HUES64 (cell line): Measurements from ENCODE around the gene PC.
"Not testable (repeated sequence)": the region's sequence is repeated elsewhere in the genome, so short reads cannot be mapped to it uniquely, and the experiment has no call there.

Experiments used
- H3K27ac ChIP-seq: 2 replicates; pipeline ENCODE4 v1.7.0; 2013; ENCODE audit warnings: low read depth, low read length, inconsistent platforms
- H3K27me3 ChIP-seq: 2 replicates; pipeline ENCODE4 v1.6.1; 2013; ENCODE audit warnings: mild to moderate bottlenecking, low read length; ENCODE audit not compliant: insufficient read depth
- H3K36me3 ChIP-seq: 2 replicates; pipeline ENCODE4 v1.6.1; 2013; ENCODE audit warnings: mild to moderate bottlenecking, low read length; ENCODE audit not compliant: insufficient read depth
- H3K4me1 ChIP-seq: 2 replicates; pipeline ENCODE4 v1.6.1; 2013; ENCODE audit warnings: mild to moderate bottlenecking, low read length, moderate library complexity; ENCODE audit not compliant: insufficient read depth
- H3K4me3 ChIP-seq: 2 replicates; pipeline ENCODE4 v1.5.1; 2013; ENCODE audit warnings: mild to moderate bottlenecking, low read length, moderate library complexity
- H3K9ac ChIP-seq: 2 replicates; pipeline ENCODE4 v1.6.1; 2013; ENCODE audit warnings: mild to moderate bottlenecking, low read depth, low read length
- H3K9me3 ChIP-seq: 2 replicates; pipeline ENCODE4 v1.6.1; 2013; ENCODE audit warnings: low read depth, low read length; ENCODE audit not compliant: insufficient read depth
- WGBS: fragments of 150-250, 120-280 bp; methylation state at CpG from one replicate; pipeline ENCODE4 v1.1.7; 2013; ENCODE audit warnings: missing lambda C conversion rate; 5-methylcytosine and 5-hydroxymethylcytosine counted together

Gene PC

DNA sequence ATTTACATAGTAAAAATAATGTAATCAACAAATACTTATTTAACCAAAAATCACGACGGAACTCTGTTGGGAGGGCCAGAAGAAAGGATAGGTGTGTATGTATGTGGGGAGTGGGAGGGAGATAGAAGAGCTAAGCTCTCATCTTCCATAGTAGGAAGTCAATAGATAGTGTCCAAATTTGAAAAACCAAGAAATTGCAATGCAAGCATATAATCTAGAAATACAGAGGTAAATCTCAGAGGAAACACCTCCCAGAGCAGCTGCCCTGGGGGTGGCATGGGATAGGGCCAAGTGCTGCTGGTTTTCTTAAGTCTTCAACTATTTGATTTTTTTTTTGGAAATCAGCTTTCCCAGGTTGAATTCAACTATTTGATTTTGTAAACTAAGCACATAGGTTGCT lies 33.9 kb upstream of the PC start:
- Histone ChIP-seq H3K36me3 (no peaks in the 10 kb centered on the region), H3K9me3 (no peaks in the 10 kb centered on the region), H3K4me1 (peaks cover 6% of the 10 kb centered on the region), H3K27ac (no peak overlapping the region), H3K9ac (no peak overlapping the region), H3K4me3 (no peak overlapping the region), H3K27me3 (no peaks in the 10 kb centered on the region)
- 100% methylated on average over 2 of the region's 2 CpGs for WGBS

- H3K9ac ChIP-seq, H3K27me3 ChIP-seq, H3K4me3 ChIP-seq, H3K9me3 ChIP-seq, H3K4me1 ChIP-seq, H3K36me3 ChIP-seq, H3K27ac ChIP-seq: not testable (repeated sequence)
- WGBS, result 96% methylated on average over 9 of the region's 9 CpGs
Observed at GRCh38 chr11:66989360-66989759, 31.2 kb upstream of the PC start.

GRCh38 chr11:66988741-66989140 lies 30.6 kb upstream of the PC start:
- not testable (repeated sequence) for H3K36me3 ChIP-seq, H3K4me1 ChIP-seq, H3K9ac ChIP-seq, H3K9me3 ChIP-seq, H3K27me3 ChIP-seq, H3K27ac ChIP-seq, H3K4me3 ChIP-seq
- WGBS, result 95% methylated on average over 28 of the region's 28 CpGs

- no peak overlapping the region for H3K9ac ChIP-seq
- H3K36me3 ChIP-seq, result no peaks in the 10 kb centered on the region
- H3K27me3 ChIP-seq, result no peaks in the 10 kb centered on the region
- no peak overlapping the region for H3K27ac ChIP-seq
- no peak overlapping the region for H3K4me3 ChIP-seq
- H3K4me1 ChIP-seq, result peaks cover 6% of the 10 kb centered on the region
- 90% methylated on average over 13 of the region's 13 CpGs for WGBS
- H3K9me3 ChIP-seq, result no peaks in the 10 kb centered on the region
Observed at GRCh38 chr11:66987924-66988637, 29.9 kb upstream of the PC start.

DNA sequence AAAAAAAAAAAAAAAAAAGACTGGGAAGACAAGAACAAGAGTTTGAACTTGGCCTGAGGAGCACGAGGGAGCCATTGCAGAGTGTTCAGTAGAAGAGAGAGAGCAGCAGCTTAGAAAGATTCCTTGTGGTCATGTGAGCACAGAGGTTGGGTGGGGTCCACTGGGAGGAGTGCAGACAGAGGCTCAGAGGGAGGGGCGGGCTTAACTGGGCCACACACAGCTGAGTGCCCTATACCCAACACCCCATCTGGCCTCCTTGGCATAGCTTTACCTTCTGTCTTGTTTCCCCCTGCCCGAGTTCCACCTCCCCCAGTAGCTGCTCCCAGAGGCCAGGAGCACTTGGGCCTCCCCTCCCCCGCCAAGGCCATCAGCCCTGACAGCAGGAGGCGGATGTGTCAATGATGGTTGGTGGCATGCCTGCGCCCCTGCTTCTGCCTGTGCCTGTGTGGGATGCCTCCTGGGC lies 29.0 kb upstream of the PC start:
- no peak overlapping the region for H3K9ac ChIP-seq

GRCh38 chr11:66986178-66986545 lies 28.0 kb upstream of the PC start:
- H3K9ac ChIP-seq, result no peak overlapping the region
- 90% methylated on average over 7 of the region's 7 CpGs for WGBS
- peaks cover 6% of the 10 kb centered on the region for H3K4me1 ChIP-seq
- no peaks in the 10 kb centered on the region for H3K36me3 ChIP-seq
- no peaks in the 10 kb centered on the region for H3K27me3 ChIP-seq
- no peaks in the 10 kb centered on the region for H3K9me3 ChIP-seq
- H3K4me3 ChIP-seq, result no peak overlapping the region
- no peak overlapping the region for H3K27ac ChIP-seq

More for the DNA sequence above, 29.0 kb upstream of the PC start:
- Histone ChIP-seq H3K36me3 (no peaks in the 10 kb centered on the region), H3K27ac (no peak overlapping the region), H3K27me3 (no peaks in the 10 kb centered on the region), H3K4me3 (no peak overlapping the region), H3K4me1 (peaks cover 6% of the 10 kb centered on the region), H3K9me3 (no peaks in the 10 kb centered on the region)
- 52% methylated on average over 6 of the region's 6 CpGs for WGBS

DNA sequence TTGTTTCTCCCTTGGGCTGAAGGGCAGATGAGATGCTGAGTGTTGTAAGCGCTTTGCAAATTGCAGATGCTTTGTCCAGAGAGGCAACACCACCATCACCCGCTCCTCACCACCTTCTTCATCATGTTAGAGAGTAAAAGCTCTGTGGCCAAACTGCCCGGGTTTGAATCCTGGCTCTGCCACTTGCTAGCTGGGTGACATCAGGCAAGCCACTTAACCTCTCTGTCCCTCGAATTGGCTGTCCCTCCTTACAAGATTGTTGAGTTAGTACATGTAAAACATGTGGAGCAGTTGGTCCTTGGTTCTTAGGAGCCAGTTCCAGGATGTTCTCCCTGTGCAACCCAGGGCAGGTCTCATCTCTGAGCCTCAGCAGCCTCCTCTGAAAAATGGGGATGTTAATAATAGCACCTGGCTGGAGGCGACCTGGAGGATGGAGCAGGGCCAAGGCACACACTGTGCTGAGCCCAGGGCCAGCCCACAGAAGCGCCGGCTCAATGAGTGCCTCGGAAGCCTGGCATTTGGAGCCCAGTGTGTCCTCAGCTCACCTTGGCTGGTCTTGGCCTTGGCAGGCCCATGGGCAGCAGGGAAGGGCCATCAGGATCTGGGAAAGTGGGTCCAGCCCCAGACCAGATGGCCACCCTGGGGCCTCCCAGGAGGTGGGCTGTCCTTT lies 27.5 kb upstream of the PC start:
- Histone ChIP-seq H3K4me3 (no peak overlapping the region), H3K4me1 (peaks cover 6% of the 10 kb centered on the region), H3K27ac (no peak overlapping the region), H3K27me3 (no peaks in the 10 kb centered on the region), H3K9ac (no peak overlapping the region), H3K9me3 (no peaks in the 10 kb centered on the region), H3K36me3 (no peaks in the 10 kb centered on the region)
- 87% methylated on average over 8 of the region's 8 CpGs for WGBS

GRCh38 chr11:66983275-66983924 lies 25.2 kb upstream of the PC start:
- H3K9me3 ChIP-seq, result peaks cover 2% of the 10 kb centered on the region; the same call in 1 of the 2 replicates
- WGBS, result 86% methylated on average over 5 of the region's 5 CpGs
- H3K9ac ChIP-seq, result no peak overlapping the region
- H3K4me1 ChIP-seq, result peaks cover 6% of the 10 kb centered on the region
- no peaks in the 10 kb centered on the region for H3K36me3 ChIP-seq
- H3K27me3 ChIP-seq, result no peaks in the 10 kb centered on the region
- no peak overlapping the region for H3K27ac ChIP-seq
- H3K4me3 ChIP-seq, result no peak overlapping the region

DNA sequence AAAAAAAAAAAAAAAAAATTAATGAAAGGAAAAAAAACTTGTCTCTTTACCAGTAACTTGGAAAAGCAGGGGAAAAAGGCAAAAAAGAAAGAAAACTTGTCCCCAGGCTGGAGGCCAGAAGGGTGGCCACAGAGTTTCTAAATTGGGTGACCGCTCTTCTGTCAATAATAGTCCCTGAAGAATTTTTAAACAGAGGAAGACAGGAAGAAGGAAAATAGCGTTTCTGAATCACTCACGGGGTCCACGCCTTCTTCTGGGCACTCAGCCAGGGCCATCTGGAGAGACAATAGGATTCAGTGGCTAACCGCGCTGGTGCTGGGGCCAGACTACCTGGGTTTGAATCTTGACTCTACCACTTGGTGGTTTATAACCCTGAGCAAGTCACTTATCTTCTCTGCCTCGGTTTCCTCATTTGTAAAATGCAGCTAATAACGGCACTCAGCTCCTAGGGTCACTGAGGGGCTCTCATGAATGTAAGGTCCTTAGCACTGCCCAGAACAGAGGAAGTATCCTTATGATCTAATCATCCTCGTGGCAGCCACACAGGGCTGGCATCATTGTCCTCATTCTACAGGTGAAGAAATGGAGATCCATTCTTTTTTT lies 23.9 kb upstream of the PC start:
- Histone ChIP-seq H3K4me1 (no peaks in the 10 kb centered on the region), H3K4me3 (no peak overlapping the region), H3K27ac (no peak overlapping the region), H3K9me3 (peaks cover 2% of the 10 kb centered on the region; the same call in 1 of the 2 replicates), H3K9ac (no peak overlapping the region), H3K36me3 (no peaks in the 10 kb centered on the region), H3K27me3 (no peaks in the 10 kb centered on the region)
- WGBS, result 93% methylated on average over 9 of the region's 9 CpGs

GRCh38 chr11:66979336-66979980 lies 21.3 kb upstream of the PC start:
- Histone ChIP-seq H3K27me3 (no peaks in the 10 kb centered on the region), H3K9ac (no peak overlapping the region), H3K27ac (no peak overlapping the region), H3K36me3 (no peaks in the 10 kb centered on the region), H3K4me1 (no peaks in the 10 kb centered on the region), H3K9me3 (peaks cover 2% of the 10 kb centered on the region; the same call in 1 of the 2 replicates), H3K4me3 (no peak overlapping the region)
- WGBS, result 96% methylated on average over 2 of the region's 2 CpGs

DNA sequence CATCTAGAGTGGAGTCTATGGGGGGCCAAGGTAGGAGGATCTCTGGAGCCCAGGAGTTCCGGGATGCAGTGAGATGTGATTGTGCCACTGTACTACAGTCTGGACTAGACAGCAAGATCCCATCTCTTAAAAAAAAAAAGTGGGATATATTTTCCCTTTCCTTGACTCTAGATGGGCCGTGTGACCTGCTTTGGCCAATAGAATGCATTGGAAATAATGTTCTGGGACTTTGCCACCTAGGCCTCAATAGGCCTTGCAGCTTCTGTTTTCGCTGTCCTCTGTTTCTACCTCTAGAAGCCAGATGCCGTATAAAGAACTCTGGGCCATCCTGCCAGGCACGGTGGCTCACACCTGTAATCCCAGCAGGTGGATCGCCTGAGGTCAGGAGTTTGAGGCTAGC lies 20.5 kb upstream of the PC start:
- no peaks in the 10 kb centered on the region for H3K36me3 ChIP-seq
- no peaks in the 10 kb centered on the region for H3K27me3 ChIP-seq
- no peak overlapping the region for H3K9ac ChIP-seq
- H3K4me1 ChIP-seq, result no peaks in the 10 kb centered on the region; the same call in 1 of the 2 replicates
- WGBS, result 96% methylated on average over 6 of the region's 6 CpGs
- H3K9me3 ChIP-seq, result peaks cover 2% of the 10 kb centered on the region; the same call in 1 of the 2 replicates
- H3K4me3 ChIP-seq, result no peak overlapping the region
- H3K27ac ChIP-seq, result no peak overlapping the region
